ENCODE measurements around the gene MEOX1.

MEOX1 gene

DNA sequence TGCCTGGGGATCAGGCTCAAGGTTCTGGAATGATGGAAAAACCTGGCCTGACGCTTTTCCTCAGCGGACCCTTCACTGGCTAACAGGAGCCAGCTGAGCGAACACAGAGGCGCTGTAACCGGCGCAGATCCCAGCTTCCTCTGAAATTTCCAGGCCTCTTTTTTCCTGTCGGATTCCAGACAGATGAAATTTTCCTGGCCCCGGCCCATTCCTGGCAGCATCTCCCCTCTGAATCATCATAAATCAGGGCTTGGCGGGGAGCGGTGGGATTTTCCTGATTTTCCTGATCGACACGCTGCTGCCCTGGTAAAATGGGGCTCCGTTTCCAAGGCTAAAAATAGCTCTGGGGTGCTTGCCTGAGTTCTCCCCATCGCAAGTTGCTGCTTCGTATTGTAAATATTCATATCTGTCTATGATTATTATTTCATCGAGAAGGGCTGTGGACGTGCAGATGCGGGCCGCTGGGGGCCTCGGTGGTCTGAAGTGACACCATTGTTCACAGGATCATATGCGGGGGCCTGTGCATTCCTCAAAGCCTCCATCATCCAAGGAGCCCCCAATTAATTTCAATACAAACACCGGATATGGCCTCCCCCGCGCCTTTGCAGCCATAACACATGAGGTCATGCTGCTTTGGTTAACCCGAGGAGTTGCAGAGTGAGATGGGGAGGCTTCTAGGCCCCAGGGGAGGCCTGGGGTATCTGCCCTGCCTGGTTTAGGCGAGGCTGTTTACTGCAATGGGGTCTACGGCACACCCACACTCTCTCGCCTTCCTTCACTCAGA, 69.8 kb downstream of the MEOX1 start:
- no peak for DNase-seq (ENCODE audit: low read depth, low spot score)

DNA sequence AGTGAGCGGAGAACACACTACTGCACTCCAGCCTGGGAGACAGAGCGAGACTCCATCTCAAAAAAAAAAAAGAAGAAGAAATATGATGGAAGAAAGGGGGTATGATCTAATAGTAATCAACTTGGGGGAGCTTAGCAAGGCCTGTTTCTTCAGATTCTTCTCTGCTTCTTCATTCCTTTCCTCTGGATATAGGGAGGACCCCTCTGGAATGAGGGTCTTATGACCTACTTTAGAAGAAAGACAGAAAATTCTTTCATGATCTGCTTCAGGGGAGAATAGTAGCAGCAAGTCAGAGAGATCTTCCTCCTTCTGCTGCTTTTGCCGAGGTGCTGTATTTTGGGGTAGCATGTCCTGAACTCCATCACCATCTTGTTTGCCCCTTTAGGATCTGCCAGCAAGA, 70.7 kb downstream of the MEOX1 start:
- no peak for DNase-seq (ENCODE audit: low read depth, low spot score)

Measured in brain pericyte (primary cell).